NK-92 treated with Interleukin-12 subunit alpha and Interleukin-12 subunit beta, amount 100 ng/mL, for 24 hours (cell line): ENCODE results near the gene FSTL4.

Experiments
- DNase-seq: peaks from one replicate; lab custom pipeline; 2025; lab: John Stamatoyannopoulos, UW

Gene FSTL4

DNA sequence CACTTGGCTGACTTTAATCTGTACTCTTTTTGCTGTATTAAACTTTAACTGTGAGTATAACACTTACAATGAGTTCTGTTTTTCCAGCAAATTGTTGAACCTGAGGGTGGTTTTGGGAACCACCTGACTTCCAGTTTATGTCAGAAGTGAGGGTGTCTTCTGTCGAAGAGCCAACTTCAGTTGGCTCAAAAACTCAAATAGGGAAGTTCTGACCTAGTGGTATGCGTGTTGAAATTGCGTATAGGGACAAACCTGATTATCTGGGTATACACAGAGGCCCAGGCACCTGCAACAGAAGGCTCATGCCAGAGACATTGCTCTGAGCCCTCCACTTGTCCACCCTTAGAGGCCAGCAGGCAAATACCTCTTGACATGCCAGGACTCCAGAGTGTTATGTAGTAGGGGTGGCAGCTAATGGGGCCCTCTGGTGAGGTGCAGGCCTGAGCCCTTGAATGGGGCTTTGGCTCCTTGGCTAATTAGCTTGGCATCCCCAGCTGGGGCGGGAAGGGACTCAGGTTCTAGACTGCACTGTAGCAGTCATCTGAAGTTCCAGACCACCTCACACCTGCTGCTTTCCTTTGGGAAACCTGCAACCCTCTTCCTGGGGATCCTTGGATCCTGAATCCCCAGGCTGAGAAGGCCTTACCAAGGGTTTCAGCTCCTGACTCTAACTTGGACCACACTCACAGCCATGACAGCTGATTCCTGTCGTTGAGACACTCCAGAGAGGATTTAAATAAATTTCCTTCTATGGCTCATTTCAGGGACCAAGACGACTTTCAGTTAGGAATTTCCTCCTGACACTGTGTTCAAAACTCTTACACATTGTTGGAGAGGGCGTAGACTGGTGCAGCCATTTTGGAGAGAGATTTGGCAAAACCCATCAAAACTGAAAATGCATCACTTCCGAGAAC is 370.9 kb downstream of the FSTL4 start:
- DNase-seq, result no peak

DNA sequence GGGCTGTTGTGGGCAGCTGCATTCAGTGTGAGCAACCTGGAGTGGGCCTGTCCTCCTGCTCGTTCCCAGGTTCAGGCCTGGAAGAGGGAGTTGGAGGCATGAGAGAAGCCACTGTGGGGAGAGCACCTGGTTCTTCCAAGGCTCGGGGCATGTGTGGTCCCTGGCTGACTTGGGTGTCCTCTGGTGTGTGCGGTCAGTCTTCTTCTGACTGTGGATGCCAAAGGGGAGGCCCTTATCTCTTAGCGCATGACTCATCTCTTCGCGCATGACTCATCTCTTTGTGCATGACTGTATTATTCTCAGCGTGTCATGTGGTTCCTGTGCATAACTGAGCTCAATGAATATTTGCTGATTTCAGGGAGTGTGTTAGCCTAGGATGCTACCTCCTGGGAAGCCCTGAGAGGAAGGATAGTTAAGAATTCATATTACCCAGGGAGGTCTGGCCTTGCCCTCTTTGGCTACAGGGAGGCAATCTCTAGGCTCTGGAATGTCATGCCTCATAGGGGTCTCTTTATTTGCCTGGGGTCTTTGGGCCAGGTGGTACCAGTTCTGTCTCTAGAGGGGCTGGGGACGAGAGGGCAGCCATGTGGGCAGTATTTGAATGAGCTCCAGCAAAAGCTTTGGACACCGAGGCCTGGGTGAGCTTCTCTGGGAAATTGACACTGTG is 371.8 kb downstream of the FSTL4 start:
- peak; percentile 59 for DNase-seq

DNA sequence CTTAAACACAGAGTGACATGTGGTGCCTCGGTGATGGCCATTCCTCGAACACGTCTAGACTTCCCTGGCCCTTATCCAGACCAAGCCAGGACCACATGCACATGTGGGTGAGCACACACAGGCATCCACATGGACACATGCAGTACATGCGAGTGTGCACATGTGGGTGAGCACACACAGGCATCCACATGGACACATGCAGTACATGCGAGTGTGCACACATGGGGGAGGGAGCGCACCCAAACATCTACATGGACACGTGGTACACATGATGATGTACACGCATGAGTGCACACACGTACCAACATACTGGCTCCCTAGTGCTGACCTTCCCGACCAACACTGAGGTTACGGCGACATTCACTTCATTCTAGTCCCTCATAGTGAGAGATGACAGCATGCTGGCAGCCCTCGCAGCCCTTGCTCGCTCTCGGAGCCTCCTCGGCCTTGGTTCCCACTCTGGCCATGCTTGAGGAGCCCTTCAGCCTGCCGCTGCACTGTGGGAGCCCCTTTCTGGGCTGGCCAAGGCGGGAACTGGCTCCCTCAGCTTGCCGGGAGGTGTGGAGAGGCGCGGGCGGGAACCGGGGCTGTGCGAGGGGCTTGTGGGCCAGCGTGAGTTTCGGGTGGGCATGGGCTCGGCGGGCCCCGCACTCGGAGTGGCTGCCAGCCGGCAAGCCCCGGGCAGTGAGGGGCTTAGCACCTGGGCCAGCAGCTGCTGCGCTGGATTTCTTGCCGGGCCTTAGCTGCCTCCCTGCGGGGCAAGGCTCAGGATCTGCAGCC is 373.7 kb downstream of the FSTL4 start:
- no peak for DNase-seq

DNA sequence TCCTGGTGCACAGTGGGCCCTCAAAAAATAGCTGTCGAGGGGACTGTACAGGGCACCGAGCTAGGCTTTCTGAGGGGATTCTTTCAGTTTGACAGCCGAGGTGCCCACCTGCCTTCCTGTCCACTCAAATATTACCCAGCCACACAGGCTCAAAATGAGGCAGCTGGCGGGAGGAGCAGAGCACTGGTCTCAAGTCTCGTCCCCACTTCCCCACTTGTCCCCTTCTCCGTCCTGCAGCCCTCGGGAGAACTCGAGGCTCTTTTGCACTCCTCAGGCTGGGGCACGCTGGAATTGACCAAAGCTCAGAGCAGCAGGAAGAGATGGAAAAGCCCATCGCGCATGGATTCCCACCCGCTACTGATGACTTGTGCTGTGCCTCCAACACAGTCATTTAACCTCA is 375.4 kb downstream of the FSTL4 start:
- no peak for DNase-seq

DNA sequence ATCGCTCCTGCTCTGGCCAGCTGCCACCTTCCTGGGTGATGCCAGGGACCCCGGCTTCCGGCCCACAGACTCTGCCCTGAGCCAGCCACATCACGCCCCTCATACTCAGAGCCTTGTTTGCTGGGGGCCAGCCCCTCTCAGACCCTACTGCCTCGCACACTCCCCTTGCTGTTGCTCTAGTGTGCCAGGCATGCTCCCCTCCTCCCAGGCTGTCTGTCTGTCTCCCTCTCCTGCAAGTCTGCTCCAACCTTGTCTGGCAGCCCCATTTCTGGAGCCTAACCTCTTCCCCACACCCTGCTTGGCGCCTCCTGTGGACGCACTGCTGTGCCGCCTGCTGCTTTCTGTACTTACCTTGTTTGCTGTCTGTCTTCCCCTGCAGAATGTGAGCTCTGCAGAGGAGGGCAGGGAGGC is 375.8 kb downstream of the FSTL4 start:
- no peak for DNase-seq

DNA sequence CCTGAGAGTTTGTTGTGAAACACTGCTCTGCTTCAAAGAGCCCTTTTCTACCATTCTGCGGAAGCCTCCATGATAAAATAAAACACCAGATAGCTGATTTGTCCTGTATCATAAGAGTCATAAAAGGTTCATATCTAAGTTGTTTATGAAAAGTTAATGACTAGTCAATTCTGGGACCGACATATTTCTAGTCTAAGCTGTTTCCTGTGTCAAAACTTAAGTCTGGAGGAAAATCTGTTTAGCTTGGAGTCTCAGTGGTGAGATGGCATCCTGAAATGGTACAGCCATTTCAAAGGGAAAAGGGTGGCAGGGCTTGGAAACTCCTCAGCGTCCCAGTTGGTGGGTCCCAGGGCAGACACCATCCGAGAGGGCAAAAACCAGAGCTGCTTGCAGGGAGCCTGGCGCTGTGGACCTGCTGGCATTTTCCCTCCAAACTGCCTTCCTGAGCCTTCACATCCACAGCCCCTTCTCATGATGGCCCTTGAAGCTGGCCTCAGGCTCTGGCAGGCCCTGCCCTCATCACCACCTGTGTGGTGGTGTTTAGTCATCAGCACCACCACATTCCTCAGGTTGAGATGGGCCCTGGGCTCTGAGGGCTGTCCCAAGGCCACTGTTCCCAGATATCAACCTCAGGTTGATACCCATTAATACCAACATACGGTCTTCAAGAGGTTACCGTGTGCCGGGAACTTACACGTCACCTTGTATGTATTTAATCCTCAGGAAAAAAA is 376.5 kb downstream of the FSTL4 start:
- DNase-seq, result no peak

DNA sequence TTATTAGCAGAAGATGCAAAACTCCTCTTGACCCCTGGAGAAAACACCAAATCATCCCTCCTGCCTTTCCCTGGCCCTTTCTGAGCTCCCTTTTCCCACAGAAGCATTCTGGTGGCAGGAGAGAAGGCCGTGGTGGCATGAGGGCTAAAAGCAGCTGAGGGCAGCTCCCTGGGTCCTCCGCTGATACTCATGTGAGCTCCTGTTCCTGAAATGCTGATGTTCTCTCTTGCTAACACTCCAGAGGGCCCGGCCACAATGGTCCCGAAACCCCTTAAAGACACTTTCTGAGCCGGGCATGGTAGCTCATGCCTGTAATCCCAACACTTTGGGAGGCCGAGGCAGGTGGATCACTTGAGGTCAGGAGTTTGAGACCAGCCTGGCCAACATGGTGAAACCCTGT is 377.4 kb downstream of the FSTL4 start:
- DNase-seq, result no peak

DNA sequence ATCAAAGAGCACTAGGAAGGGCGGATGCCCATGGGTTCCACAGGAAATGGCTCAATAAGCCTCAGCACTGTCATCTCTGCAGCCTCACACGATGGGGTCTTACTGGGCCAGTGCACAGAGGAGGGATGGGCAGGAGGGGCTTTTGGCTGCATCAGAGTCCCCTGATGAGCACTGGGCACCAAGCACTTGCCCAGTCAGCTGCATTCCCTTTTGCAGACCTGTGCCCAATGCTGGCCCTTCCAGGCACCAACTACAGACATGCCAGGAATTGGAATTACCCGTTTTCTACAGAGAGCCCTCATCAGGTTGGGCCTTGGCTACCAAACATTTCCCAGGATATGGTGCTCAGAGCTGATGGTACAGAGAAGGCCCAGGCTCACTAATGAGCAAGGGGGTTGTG is 378.1 kb downstream of the FSTL4 start:
- no peak for DNase-seq

DNA sequence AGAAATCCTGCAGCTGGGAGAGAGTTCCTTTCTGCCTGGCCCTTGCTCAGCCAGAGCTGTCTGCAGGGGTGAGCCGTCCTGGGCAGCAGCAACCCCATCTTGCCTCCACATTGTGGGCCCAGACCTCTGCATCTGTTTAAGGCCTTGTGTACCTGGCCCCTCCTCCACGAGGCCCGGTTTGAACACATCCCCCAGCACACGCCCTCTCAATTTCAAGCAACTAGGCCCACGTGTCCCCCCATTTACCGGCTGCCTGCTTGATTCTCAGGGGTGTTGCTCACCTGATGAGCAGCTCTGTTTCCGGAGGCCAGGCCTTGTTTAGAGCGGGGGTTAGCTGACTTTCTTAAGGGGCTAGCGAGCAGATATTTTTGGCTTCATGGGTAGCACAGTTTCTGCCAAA is 378.7 kb downstream of the FSTL4 start:
- DNase-seq, result no peak

DNA sequence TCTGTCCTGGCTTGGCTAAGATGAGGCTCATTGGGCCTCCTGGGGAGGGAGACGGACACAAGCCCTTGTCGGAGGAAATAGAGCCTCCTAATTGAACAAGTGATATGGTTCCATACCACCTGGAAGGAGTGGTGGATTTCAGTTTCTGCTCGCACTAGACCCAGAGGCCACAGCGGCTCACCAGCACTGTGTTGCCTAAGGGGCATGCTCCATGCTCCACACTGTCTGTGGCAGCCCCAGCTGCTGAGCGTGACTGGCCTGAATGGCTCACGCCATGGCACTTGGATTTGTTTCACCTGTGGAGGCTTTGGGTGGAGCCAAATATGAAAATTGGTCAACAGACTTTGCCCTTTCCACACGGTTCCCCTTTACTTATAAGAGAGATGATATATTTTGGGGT is 379.4 kb downstream of the FSTL4 start:
- no peak for DNase-seq

DNA sequence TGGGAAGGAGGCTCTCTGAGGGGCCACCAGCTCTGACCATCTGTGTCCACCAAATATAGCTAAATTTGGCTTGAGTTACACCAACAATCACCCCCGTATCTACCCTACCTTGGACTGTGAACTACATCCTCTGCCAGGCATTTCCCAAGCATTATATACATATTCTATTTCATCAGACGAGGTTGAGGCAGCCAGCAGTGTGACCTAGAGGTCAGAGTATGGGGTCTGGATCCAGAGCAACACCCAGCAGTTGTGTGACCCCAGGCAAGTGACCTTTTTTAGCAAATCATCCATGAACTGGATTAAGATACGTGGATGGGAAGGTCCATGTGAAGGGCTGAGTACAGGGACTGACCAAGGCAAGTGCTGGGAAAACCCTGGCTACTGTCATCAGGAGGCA is 379.9 kb downstream of the FSTL4 start:
- DNase-seq, result no peak

DNA sequence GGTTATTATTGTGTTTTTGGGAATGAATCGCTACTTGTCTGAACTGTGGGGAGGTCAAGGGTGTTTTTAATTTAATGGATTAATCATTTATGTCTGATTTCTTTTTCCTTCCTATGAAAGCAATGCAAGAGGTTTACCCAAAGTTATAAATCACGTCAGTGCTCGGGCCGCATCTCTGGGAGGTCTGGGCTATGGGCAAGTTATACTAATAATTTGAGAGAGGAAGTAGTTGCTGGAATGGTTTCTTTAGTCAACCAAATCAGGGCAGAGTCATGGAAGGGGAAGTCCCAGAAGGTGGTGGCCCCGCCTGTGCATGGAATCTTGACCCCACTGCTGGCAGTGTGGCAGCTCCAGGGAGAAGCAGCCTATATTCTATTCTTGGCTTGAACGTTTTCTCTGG is 380.3 kb downstream of the FSTL4 start:
- no peak for DNase-seq

DNA sequence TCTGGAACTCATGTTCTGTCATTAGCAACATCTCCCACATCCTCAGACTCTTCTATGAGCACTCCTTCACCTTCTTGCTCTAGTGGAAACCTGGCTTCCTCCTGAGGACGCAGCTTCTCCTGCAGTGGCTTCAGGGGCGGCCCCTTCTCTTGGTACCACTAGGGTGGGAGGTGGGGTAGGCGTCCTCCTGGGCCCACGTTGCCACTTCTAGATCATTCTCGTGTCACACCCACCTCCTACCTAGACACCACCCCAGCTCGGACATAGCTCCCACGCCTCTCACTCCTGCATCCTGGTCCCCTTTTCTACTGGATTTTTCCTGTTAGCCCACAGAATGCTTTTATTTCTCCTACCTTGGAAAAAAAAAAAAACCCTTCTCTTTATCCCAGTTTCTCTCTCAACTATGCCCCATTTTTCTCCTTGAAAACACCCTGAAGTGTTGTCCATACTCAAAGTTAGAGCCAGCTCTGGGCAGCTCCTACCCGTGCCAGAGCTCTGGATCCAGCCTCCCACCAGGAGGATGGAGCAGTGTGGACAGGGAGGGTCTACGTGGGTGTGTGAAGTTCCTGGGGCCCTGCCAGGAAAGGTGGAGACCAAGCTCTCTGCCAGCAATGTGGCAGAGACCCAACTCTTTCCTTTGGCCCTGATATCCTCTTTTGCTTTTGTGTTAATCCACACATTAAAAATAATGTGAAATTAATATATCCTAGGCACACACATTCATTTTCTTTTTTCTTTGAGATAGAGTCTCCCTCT is 381.3 kb downstream of the FSTL4 start:
- DNase-seq, result no peak

DNA sequence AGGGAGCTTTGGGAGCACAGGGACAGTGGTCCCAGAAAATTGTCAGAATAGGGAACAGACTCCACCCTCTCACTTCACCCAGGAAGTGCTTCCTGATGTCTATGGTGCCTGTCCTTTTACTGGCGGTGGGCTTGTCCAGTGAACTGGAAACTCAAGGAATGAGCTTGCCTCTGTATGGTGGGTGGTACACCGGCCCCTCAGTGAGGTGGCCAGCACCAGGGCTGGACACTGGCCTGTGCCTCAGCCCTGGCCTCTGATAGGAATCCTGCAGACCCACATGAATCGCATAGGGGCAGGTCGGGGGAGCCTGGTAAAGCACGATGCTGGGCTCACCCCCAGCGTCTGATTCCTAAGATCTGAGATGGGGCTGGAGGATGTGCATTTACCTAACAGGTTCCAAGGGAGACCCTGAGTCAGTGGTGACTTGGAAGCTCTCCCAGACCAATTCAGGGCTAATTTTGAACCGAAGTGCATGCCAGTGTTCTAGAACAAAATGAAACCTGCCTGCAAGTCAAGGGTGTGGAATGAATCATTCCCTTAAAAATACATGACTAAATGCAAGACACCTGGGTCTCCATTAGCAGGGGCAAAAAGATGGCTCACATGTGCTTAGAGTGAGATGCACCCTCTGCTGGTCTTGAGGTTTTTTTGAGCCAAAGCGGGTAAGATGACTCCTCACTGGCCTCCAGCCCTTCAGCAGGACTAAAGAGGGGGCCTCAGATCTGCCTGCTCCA is 382.2 kb downstream of the FSTL4 start:
- DNase-seq, result no peak

DNA sequence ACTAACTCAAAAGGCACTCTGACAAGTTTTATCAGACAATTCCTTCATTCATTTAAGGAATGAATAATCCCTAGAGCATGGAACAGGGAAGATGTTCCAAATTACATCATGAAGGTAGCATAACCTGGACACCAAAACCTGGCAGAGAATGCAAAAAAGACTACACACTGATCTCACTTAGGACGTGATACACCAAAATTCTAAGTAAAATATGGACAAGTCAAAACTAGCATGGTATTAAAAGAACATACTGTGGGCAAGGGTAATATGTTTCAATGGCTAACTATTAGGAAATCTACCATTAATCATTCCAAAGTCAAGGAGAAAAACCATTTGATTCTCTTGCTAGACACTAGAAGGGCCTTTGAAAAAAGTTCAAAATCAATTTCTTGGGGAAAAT is 384.0 kb downstream of the FSTL4 start:
- DNase-seq, result no peak

DNA sequence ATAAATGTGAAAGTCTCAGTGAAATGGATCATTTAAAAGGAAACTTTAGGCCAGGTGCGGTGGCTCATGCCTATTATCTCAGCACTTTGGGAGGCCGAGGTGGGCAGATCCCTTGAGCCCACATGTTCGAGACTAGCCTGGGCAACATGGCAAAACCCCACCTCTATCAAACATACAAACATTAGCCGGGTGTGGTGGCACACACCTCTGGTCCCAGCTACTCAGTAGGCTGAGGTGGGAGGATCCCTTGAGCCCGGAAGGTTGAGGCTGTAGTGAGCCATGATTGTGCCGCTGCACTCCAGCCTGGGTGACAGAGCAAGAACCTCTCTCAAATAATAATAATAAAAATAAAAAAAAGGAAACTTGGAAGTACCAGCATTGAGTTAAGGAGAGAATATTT is 384.4 kb downstream of the FSTL4 start:
- DNase-seq, result no peak

DNA sequence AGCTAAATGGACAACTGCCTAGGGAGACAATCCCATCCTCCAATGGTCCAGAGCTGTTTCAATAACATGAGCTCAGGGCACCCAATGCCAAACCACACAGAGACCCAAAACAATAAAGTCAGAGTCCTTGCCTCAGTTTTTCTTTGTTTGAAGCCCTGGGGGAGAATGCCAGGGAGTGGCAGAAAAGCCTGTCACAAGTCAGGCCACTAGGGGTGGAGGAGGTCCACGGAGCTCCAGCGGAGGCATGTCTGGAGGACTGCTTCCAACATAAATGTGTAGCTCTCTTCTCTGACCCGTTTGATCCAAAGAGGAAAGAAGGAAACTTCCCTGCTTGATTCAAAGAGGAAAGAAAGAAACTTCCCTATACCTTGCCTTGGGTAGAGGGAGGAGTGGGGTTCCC is 385.3 kb downstream of the FSTL4 start:
- no peak for DNase-seq

DNA sequence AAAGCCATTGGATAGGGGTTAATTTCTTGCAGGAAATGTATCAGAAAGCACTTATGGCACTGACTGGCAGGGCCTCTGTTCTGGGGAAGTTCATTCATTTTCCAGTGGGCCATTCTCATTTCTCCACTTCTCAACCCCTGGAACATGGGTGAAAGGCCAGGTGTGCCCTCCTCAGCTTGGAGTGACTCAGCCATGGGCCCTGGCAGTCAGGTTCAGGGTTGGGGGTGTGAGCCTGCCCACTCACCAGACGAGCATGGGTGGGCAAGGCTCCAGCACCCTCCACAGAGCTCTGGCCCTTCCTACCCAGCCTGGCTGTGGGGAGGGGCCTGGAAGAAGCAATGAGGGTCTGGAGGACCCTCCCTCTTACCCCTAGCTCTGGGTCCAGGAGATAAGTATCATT is 386.2 kb downstream of the FSTL4 start:
- no peak for DNase-seq

DNA sequence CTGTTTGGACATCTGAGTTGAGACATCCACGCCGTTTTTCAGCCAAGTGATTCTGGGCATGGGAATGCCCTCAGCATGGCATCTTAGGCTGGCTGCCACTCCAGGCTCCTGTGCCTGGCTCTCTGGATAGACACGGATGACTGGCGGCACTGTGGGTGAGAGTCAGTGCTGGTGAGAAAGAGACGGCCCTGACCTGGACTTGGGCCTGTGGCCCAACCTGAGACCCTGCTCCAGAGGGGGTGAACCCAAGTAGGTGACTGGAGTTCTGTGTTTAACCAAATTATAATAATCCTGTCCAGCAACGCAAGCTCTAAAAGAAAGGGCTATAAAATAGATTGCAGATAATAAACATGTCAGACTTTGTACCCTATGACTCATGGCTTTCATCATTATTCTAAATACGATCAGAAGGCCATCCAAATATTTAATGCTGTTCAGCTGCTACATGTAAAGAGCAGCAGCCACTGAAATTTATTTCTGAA is 386.6 kb downstream of the FSTL4 start:
- no peak for DNase-seq

DNA sequence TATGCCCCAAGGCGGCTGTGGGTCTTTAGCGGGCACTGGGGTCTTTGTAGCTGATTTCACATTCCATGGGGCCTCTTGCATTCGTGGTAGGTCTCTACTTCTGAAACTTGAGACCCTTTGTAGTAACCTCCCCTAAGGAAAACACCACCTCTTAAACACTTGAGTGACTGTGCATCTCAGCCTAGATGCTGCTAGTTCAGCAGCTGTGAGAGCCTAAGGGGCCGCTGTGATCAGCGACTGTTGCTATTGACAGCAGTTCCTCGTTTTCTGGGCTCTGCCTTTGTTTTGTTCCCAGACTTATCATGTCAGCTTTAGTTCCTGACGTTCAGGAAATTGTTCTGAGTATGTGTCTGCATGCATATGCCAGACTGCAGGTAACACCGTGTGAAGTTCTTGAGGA is 389.4 kb downstream of the FSTL4 start:
- no peak for DNase-seq

DNA sequence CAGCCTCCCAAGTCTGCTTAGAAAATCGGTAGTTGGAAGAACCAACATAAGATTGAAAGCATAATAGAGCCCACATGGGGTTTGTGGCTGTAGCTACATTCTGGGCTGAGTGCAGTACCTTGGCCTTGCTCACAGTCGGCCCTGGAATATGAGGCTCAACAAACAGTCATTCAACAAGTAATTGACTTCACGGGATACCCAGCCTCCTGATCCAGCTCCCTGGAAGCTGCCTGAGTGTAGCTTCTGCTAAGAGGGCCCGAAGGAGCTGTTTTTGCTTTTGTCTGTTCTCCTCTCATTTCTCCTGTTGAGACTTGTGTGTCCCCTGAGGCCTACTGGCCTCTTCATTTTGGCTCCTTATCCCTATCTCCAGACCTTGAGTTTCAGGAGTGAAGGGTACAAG is 389.8 kb downstream of the FSTL4 start:
- no peak for DNase-seq
